ENCODE data around the gene MED31. TPM values are rescaled to one million over a fixed set of nuclear protein-coding genes. Genes with fewer than 3 reads are reported as not detected.

MED31 gene
- total and polyA plus RNA-seq, 7 experiments from 2014 or later = 21.4 to 41.2 (median 26.7) TPM

GRCh38 chr17:6674586-6674985, 23.2 kb upstream of the MED31 start:
- H3K27ac ChIP-seq (ENCODE audit: low read depth, low read length) = no peak overlapping the region
- H3K36me3 ChIP-seq (ENCODE audit: control insufficient read depth in 2 of 3, insufficient read depth in 3 of 3, low read length in 3 of 3) = no peaks in the 10 kb centered on the region
- ATAC-seq = no peak
- intact Hi-C loops (cut with micrococcal nuclease) = no loop called here
- Mint-ChIP-seq H3K27me3 (peaks cover 6 to 29% (median 10%) of the 10 kb centered on the region in 5 donors), H3K9me3 (no peaks in the 10 kb centered on the region), H3K36me3 (peaks cover 0 to 7% (median 0%) of the 10 kb centered on the region in 5 donors), H3K27ac (no peak overlapping the region), H3K4me3 (no peak overlapping the region), H3K4me1 (peaks cover 3 to 12% (median 8%) of the 10 kb centered on the region in 7 donors)
- H3K4me3 ChIP-seq (ENCODE audit: low read length) = no peak overlapping the region
- ChIA-PET CTCF (no interaction called here), POLR2A (no interaction called here)
- H3K27me3 ChIP-seq (ENCODE audit: control insufficient read depth in 2 of 2, insufficient read depth in 2 of 2, low read length in 2 of 2) = no peaks in the 10 kb centered on the region
- peaks cover 0 to 12% of the 10 kb centered on the region in 2 donors for H3K4me1 ChIP-seq (ENCODE audit: control insufficient read depth in 2 of 2, insufficient read depth in 2 of 2, low read length in 2 of 2)
- H3K9me3 ChIP-seq (ENCODE audit: control insufficient read depth in 2 of 3, low read length in 3 of 3) = no peaks in the 10 kb centered on the region
- no peak for DNase-seq

DNA sequence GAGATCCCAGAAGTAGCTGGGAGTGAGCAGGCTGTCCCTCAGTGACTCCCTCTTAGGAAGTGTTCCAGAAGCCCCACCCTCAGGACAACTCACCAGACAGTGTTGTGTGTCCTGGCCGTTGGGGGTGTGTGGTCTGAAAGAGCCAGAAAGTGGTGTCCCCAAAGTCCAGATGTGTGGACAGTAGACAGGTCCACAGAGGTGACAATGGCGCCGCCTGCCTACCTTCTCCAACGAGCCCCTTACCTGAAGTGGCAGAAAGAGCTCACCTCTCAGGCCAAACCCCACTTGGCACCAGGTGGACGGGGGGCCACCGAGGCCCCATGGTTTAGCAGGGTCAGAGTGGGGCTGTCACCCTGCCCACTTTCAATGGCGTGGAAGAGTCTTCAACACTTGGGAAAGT, 20.0 kb upstream of the MED31 start:
- Mint-ChIP-seq H3K27ac (no peak overlapping the region), H3K9me3 (no peaks in the 10 kb centered on the region), H3K4me1 (peaks cover 0 to 14% (median 0%) of the 10 kb centered on the region in 7 donors), H3K4me3 (no peak overlapping the region), H3K27me3 (peaks cover 0 to 8% (median 0%) of the 10 kb centered on the region in 5 donors), H3K36me3 (peaks cover 0 to 18% (median 13%) of the 10 kb centered on the region in 5 donors)
- H3K36me3 ChIP-seq (ENCODE audit: control insufficient read depth in 2 of 3, insufficient read depth in 3 of 3, low read length in 3 of 3) = peaks cover 0 to 4% (median 0%) of the 10 kb centered on the region in 3 experiments
- intact Hi-C loops (cut with micrococcal nuclease) = no loop called here
- DNase-seq = no peak
- H3K4me1 ChIP-seq (ENCODE audit: control insufficient read depth in 2 of 2, insufficient read depth in 2 of 2, low read length in 2 of 2) = no peaks in the 10 kb centered on the region
- ChIA-PET POLR2A (no interaction called here), CTCF (no interaction called here)
- no peak overlapping the region for H3K4me3 ChIP-seq (ENCODE audit: low read length)
- no peaks in the 10 kb centered on the region for H3K9me3 ChIP-seq (ENCODE audit: control insufficient read depth in 2 of 3, low read length in 3 of 3)
- ATAC-seq = no peak
- no peak overlapping the region for H3K27ac ChIP-seq (ENCODE audit: low read depth, low read length)
- no peaks in the 10 kb centered on the region for H3K27me3 ChIP-seq (ENCODE audit: control insufficient read depth in 2 of 2, insufficient read depth in 2 of 2, low read length in 2 of 2)

DNA sequence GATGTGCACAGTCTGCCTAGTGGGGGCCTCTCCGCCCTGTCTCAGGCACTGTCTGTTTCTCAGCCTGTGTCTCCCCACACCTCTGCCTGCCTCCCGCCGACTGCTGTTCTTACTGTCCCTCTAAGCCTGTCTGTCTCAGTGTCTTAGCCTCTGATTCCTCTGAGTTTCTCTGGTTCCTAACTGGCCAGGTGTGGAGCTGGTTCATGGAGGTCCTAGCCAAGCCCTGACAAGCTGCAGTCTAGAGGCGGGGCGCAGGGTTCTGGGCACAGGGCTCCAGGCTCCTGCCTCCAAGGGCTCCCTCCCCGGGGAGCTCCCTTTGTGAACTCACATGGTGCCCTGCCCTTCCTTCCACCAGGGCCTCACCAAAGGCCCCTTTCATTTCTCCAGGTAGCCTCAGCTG, 19.6 kb upstream of the MED31 start:
- ATAC-seq (no peak), DNase-seq (no peak)
- ChIA-PET CTCF (no interaction called here), POLR2A (no interaction called here)
- H3K4me3 Mint-ChIP-seq = no peak overlapping the region
- H3K27me3 ChIP-seq (ENCODE audit: control insufficient read depth in 2 of 2, insufficient read depth in 2 of 2, low read length in 2 of 2) = no peaks in the 10 kb centered on the region
- H3K27ac Mint-ChIP-seq = no peak overlapping the region
- no peaks in the 10 kb centered on the region for H3K9me3 Mint-ChIP-seq
- H3K27ac ChIP-seq (ENCODE audit: low read depth, low read length) = no peak overlapping the region
- no peaks in the 10 kb centered on the region for H3K9me3 ChIP-seq (ENCODE audit: control insufficient read depth in 2 of 3, low read length in 3 of 3)
- intact Hi-C loops (cut with micrococcal nuclease) = no loop called here
- H3K36me3 Mint-ChIP-seq = peaks cover 0 to 18% (median 13%) of the 10 kb centered on the region in 5 donors
- peaks cover 0 to 4% (median 0%) of the 10 kb centered on the region in 3 experiments for H3K36me3 ChIP-seq (ENCODE audit: control insufficient read depth in 2 of 3, insufficient read depth in 3 of 3, low read length in 3 of 3)
- no peaks in the 10 kb centered on the region for H3K4me1 ChIP-seq (ENCODE audit: control insufficient read depth in 2 of 2, insufficient read depth in 2 of 2, low read length in 2 of 2)
- peaks cover 0 to 8% (median 0%) of the 10 kb centered on the region in 5 donors for H3K27me3 Mint-ChIP-seq
- peaks cover 0 to 16% (median 3%) of the 10 kb centered on the region in 7 donors for H3K4me1 Mint-ChIP-seq
- no peak overlapping the region for H3K4me3 ChIP-seq (ENCODE audit: low read length)

DNA sequence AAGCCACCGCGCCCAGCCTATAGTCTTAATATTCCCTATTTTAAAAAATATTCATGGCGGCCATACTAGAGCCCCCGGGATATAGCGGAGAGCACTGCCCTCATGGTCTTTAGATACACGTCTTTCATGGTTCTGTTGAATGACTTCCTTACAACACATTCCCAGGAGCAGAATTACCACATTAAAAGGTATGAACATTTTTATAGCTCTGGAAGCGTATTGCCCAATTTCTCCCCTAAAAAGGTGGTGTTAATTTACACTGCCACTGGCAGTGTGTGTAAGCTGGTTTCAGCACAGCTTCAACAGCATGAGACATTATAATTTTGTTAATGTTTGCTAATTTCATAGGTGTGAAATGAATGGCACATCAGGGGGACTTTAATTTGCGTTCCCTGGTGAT, 19.2 kb upstream of the MED31 start:
- Mint-ChIP-seq H3K4me1 (peaks cover 0 to 18% (median 4%) of the 10 kb centered on the region in 7 donors), H3K27me3 (peaks cover 0 to 8% (median 0%) of the 10 kb centered on the region in 5 donors), H3K27ac (no peak overlapping the region), H3K4me3 (no peak overlapping the region), H3K9me3 (no peaks in the 10 kb centered on the region), H3K36me3 (peaks cover 0 to 18% (median 11%) of the 10 kb centered on the region in 5 donors)
- no peak overlapping the region for H3K27ac ChIP-seq (ENCODE audit: low read depth, low read length)
- DNase-seq (no peak), ATAC-seq (no peak)
- no peaks in the 10 kb centered on the region for H3K9me3 ChIP-seq (ENCODE audit: control insufficient read depth in 2 of 3, low read length in 3 of 3)
- POLR2A ChIA-PET = no interaction called here
- H3K4me1 ChIP-seq (ENCODE audit: control insufficient read depth in 2 of 2, insufficient read depth in 2 of 2, low read length in 2 of 2) = no peaks in the 10 kb centered on the region
- H3K4me3 ChIP-seq (ENCODE audit: low read length) = no peak overlapping the region
- no peaks in the 10 kb centered on the region for H3K27me3 ChIP-seq (ENCODE audit: control insufficient read depth in 2 of 2, insufficient read depth in 2 of 2, low read length in 2 of 2)
- intact Hi-C loops (cut with micrococcal nuclease) = no loop called here
- H3K36me3 ChIP-seq (ENCODE audit: control insufficient read depth in 2 of 3, insufficient read depth in 3 of 3, low read length in 3 of 3) = peaks cover 0 to 4% (median 0%) of the 10 kb centered on the region in 3 experiments
- CTCF ChIA-PET = no interaction called here

DNA sequence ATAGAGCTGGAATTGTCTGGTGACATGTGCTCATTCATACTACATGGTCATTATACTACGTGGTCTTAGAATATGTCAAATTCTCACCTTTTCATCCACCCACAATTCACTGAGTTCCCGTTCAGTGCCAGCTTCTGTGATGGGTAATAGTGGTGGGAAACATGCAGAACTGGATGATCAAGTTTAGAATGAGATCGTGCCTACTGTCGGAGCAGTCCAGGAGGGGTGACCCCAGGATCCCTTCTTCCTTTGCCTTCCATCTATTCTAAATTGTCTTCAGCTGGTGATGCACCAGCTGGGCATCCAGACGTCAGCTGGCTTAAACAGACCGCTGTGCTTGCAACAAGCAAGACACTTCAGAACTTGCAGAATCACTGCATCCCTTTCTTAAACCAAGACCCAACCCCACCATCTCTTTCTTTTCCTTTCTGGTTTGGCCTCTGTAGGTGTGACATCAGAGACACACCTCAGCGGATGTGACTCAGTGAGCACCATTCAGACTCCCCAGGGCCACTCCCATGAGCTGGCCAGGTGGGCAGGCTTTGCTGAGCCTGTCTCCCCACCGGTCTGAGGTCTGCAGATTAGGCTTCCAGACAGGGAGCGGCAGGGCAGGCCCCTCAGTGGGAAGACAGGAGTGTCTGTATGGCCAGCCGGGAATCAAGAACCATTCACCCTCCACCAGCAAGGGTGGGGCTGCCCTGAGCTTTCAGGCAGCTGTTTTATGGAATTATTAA, 18.2 kb upstream of the MED31 start:
- Histone ChIP-seq H3K9me3 (ENCODE audit: control insufficient read depth in 2 of 3, low read length in 3 of 3) (no peaks in the 10 kb centered on the region), H3K27ac (ENCODE audit: low read depth, low read length) (no peak overlapping the region), H3K36me3 (ENCODE audit: control insufficient read depth in 2 of 3, insufficient read depth in 3 of 3, low read length in 3 of 3) (peaks cover 0 to 4% (median 0%) of the 10 kb centered on the region in 3 experiments), H3K4me1 (ENCODE audit: control insufficient read depth in 2 of 2, insufficient read depth in 2 of 2, low read length in 2 of 2) (no peaks in the 10 kb centered on the region), H3K4me3 (ENCODE audit: low read length) (no peak overlapping the region), H3K27me3 (ENCODE audit: control insufficient read depth in 2 of 2, insufficient read depth in 2 of 2, low read length in 2 of 2) (no peaks in the 10 kb centered on the region)
- CTCF ChIA-PET = no interaction called here
- Mint-ChIP-seq H3K4me3 (no peak overlapping the region), H3K4me1 (peaks cover 0 to 18% (median 4%) of the 10 kb centered on the region in 7 donors), H3K9me3 (no peaks in the 10 kb centered on the region), H3K36me3 (peaks cover 0 to 18% (median 7%) of the 10 kb centered on the region in 5 donors), H3K27ac (no peak overlapping the region), H3K27me3 (peaks cover 0 to 9% (median 0%) of the 10 kb centered on the region in 5 donors)
- POLR2A ChIA-PET = no interaction called here
- intact Hi-C loops (cut with micrococcal nuclease) = loop anchor here (5.0 to 10.0 kb wide), 3 partner anchors 88 to 333 kb away; partner anchors contain the start of gene XAF1 (in 1 of the 2)
- no peak for DNase-seq
- no peak for ATAC-seq

DNA sequence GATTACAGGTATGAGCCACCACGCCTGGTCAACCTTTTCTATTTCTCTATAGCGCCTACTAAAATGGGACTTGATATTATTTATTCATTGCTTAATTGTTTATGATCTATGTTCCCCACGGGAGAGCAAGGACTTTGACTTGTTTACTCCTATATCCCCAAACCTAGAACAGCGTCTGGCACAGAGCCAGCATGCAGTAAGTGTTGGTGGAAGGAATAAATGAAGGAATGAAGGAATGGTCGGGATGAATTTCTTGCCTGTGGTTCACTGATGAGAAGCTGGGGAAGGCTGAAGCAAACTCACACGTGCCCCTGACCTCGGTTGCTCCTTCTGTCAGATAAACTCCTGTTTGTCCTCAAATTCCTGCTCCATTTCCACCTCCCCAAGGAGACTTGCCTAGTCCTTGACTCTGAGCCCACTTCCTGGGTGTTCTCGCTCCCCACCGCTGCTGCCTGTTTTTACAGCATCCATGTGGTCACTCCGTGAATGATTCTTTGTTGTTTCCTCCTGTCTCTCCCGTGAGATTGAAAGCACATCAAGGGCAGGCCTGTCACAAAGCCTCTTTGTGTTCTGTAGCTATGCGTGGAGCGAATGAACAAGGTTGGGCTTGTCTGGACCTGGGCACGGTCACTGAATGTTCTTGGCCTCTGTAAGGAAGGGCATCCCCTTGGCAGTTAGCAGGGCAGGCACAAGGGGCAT, 17.5 kb upstream of the MED31 start:
- no peaks in the 10 kb centered on the region for H3K27me3 ChIP-seq (ENCODE audit: control insufficient read depth in 2 of 2, insufficient read depth in 2 of 2, low read length in 2 of 2)
- Mint-ChIP-seq H3K4me1 (peaks cover 0 to 18% (median 4%) of the 10 kb centered on the region in 7 donors), H3K27me3 (peaks cover 0 to 9% (median 0%) of the 10 kb centered on the region in 5 donors), H3K9me3 (no peaks in the 10 kb centered on the region), H3K27ac (peak overlapping the region in 1 of 9 donors; percentile 30), H3K36me3 (peaks cover 0 to 18% (median 7%) of the 10 kb centered on the region in 5 donors), H3K4me3 (no peak overlapping the region)
- H3K4me1 ChIP-seq (ENCODE audit: control insufficient read depth in 2 of 2, insufficient read depth in 2 of 2, low read length in 2 of 2) = no peaks in the 10 kb centered on the region
- DNase-seq (no peak), ATAC-seq (no peak)
- H3K27ac ChIP-seq (ENCODE audit: low read depth, low read length) = no peak overlapping the region
- intact Hi-C loops (cut with micrococcal nuclease) = loop anchor here (5.0 to 10.0 kb wide), 3 partner anchors 88 to 333 kb away; partner anchors contain the start of gene XAF1 (in 1 of the 2)
- no peak overlapping the region for H3K4me3 ChIP-seq (ENCODE audit: low read length)
- POLR2A ChIA-PET = no interaction called here
- H3K36me3 ChIP-seq (ENCODE audit: control insufficient read depth in 2 of 3, insufficient read depth in 3 of 3, low read length in 3 of 3) = peaks cover 0 to 4% (median 0%) of the 10 kb centered on the region in 3 experiments
- H3K9me3 ChIP-seq (ENCODE audit: control insufficient read depth in 2 of 3, low read length in 3 of 3) = no peaks in the 10 kb centered on the region
- CTCF ChIA-PET = no interaction called here

All from naive thymus-derived CD4-positive, alpha-beta T cell (primary cell).